SJCRH30 (cell line): ENCODE results near the gene ANKRD31. TPM values are rescaled to one million over a fixed set of nuclear protein-coding genes. Genes with fewer than 3 reads are reported as not detected.
"Not testable (repeated sequence)": the region's sequence is repeated elsewhere in the genome, so short reads cannot be mapped to it uniquely, and the experiment has no call there.

Source experiments
- DNase-seq, 2 experiments: peaks; one replicate each; pipeline ENCODE4 v3.0.0-alpha.2; 2015 to 2020
- H3K27ac ChIP-seq: fragments of 250-450 bp; sonication (Bioruptor Pico); 2 replicates; pipeline ENCODE4 v1.5.1; 2020; ENCODE audit warnings: mild to moderate bottlenecking, moderate library complexity
- H3K27me3 ChIP-seq: fragments of 250-450 bp; sonication (Bioruptor Pico); 2 replicates; pipeline ENCODE4 v1.5.1; 2020; ENCODE audit warnings: mild to moderate bottlenecking, moderate library complexity
- H3K36me3 ChIP-seq: fragments of 250-450 bp; sonication (Bioruptor Pico); 2 replicates; pipeline ENCODE4 v1.5.1; 2020; ENCODE audit warnings: mild to moderate bottlenecking, moderate library complexity
- H3K4me1 ChIP-seq: fragments of 250-450 bp; sonication (Bioruptor Pico); 2 replicates; pipeline ENCODE4 v1.5.1; 2020; ENCODE audit warnings: mild to moderate bottlenecking, moderate library complexity
- H3K4me3 ChIP-seq: fragments of 250-450 bp; sonication (Bioruptor Pico); 2 replicates; pipeline ENCODE4 v1.5.1; 2020; ENCODE audit warnings: mild to moderate bottlenecking, moderate library complexity
- H3K9me3 ChIP-seq: fragments of 250-450 bp; sonication (Bioruptor Pico); replicated peaks from 2 replicates; pipeline ENCODE4 v1.5.1; 2020; ENCODE audit warnings: mild to moderate bottlenecking, moderate library complexity
- total RNA-seq: library from RNA; depleted of rRNA; stranded (reverse); fragments of >200 nt; shearing (Covaris generic); gene quantifications from 2 replicates; pipeline ENCODE4 v1.2.3, GENCODE V29; 2014

Gene ANKRD31
- total RNA-seq, 1 experiment from 2014 or later = 0.12 TPM

DNA sequence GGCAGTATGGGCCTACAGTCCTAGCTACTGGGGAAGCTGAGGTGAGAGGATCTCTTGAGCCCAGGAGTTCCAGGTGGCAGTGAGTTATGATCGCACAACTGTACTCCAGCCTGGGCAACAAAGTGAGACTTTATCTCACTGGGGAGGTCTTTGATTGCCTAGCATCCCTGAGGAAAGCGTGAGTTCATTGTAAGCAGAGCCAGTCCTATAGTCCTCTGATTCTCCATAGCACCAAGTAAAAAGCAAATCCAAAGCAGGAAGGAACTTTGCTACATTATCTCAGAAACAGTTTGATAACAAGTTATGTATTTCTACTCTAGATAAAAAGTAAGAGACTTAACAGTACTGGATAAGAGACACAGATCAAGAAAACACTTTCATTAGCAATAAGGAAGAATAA lies 37.6 kb downstream of the ANKRD31 start:
- no peak overlapping the region for H3K4me3 ChIP-seq
- no peaks in the 10 kb centered on the region for H3K9me3 ChIP-seq
- H3K4me1 ChIP-seq = no peaks in the 10 kb centered on the region
- no peak overlapping the region for H3K27ac ChIP-seq
- H3K36me3 ChIP-seq = no peaks in the 10 kb centered on the region
- H3K27me3 ChIP-seq = no peaks in the 10 kb centered on the region
- DNase-seq = no peak

DNA sequence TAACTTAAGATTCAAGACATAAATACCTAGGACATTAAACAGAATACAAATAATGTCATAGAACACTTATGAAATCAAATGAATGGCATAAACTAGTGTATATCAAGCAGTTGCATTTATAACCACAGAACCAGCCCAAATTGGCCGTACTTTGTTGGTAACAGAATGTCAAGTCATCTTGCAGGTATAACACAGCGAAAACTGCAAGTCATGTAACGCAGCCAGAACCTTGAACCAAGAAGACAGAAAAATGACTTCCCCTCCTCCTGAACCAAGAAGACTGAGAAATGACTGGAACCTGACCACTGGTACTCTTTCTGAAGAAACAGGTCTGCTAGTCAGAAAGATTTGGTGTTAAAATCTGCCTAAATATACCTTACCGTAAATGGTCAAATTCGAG lies 38.9 kb downstream of the ANKRD31 start:
- H3K9me3 ChIP-seq = no peaks in the 10 kb centered on the region
- H3K36me3 ChIP-seq = no peaks in the 10 kb centered on the region
- H3K27me3 ChIP-seq = no peaks in the 10 kb centered on the region; the same call in 1 of the 2 replicates
- no peaks in the 10 kb centered on the region for H3K4me1 ChIP-seq
- no peak for DNase-seq
- H3K27ac ChIP-seq = no peak overlapping the region
- no peak overlapping the region for H3K4me3 ChIP-seq

DNA sequence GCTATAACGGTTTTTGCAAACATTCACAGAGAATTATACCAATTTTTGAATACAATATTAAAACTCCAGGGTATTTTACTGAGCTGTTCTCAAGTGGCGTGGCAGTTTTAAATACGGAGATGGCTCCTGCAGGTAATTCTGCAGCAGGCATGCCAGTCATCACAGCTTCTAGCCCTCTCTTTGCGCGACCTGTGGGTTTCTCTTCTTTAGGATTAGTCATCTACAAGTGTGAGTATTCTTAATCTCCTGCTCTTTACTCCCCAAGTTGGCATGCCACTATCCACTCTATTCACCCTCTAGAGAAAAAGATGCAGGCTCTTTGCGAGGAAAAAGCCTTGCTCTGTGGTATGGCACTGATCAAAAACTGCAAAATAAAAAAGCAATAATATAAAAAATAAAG lies 43.9 kb downstream of the ANKRD31 start:
- Histone ChIP-seq H3K9me3 (no peaks in the 10 kb centered on the region), H3K4me3 (no peak overlapping the region), H3K4me1 (no peaks in the 10 kb centered on the region), H3K27me3 (no peaks in the 10 kb centered on the region; the same call in 1 of the 2 replicates), H3K36me3 (no peaks in the 10 kb centered on the region), H3K27ac (no peak overlapping the region)
- no peak for DNase-seq

DNA sequence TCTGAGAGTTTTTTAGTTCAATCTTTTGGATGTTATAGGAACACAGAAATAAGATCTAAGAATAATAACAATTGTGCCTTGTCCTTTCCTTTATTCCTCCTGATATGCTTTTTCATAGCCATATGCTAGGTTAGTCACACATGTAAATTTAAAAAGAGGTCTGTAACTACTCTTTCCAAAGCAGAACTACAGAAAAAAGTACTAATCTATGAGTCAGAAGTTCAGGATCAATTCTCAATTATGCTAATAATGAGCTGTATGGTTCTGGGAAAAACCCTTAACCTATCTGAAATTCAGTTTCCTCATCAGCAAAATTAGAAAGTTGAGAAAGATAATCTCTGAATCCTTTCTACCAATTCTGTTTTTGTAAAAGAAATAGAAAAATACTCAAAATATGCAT lies 44.4 kb downstream of the ANKRD31 start:
- no peaks in the 10 kb centered on the region for H3K36me3 ChIP-seq
- no peak overlapping the region for H3K27ac ChIP-seq
- DNase-seq = no peak
- H3K4me3 ChIP-seq = no peak overlapping the region
- no peaks in the 10 kb centered on the region for H3K9me3 ChIP-seq
- H3K27me3 ChIP-seq = no peaks in the 10 kb centered on the region; the same call in 1 of the 2 replicates
- H3K4me1 ChIP-seq = no peaks in the 10 kb centered on the region

DNA sequence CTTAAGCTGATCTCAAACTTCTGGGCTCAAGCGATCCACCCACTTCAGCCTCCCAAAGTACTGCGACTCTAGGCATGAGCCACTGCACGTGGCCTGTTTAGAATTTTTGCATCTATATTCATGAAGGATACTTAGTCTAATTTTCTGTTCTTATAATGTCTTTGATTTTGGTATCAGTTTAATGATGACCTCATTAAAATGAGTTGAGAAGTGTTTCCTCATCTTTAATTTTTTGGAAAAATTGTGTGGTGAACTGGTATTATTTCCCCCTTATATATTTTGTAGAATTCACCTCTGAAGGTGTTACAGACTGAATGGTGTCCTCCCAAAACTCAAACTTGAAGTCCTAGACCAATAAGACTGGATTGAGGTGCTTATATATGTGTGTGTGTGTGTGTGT lies 46.5 kb downstream of the ANKRD31 start:
- Histone ChIP-seq H3K4me3 (no peak overlapping the region), H3K9me3 (no peaks in the 10 kb centered on the region), H3K36me3 (no peaks in the 10 kb centered on the region), H3K27ac (no peak overlapping the region), H3K4me1 (no peaks in the 10 kb centered on the region), H3K27me3 (no peaks in the 10 kb centered on the region; the same call in 1 of the 2 replicates)
- DNase-seq = no peak

DNA sequence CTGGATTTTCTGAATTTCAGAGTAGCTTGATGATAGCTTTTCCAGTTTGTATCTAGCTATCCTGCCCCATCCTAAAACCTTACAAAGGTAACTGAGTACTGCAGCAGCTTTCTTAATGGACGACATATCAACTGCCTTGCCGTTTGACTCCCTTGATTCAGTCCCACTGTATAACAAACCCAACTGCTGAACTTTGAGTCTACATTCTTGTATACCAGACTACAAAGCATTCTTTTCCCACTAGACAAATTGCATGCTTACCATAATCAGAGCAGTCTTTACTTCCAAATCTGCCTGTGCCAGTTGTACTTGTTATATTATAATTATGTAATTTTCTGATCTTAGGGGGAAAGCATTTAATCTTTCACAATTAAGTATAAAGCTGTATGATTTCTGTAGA lies 47.3 kb downstream of the ANKRD31 start:
- Histone ChIP-seq H3K27me3 (no peaks in the 10 kb centered on the region; the same call in 1 of the 2 replicates), H3K4me1 (no peaks in the 10 kb centered on the region), H3K9me3 (no peaks in the 10 kb centered on the region), H3K36me3 (no peaks in the 10 kb centered on the region), H3K27ac (no peak overlapping the region), H3K4me3 (no peak overlapping the region)
- DNase-seq = no peak

DNA sequence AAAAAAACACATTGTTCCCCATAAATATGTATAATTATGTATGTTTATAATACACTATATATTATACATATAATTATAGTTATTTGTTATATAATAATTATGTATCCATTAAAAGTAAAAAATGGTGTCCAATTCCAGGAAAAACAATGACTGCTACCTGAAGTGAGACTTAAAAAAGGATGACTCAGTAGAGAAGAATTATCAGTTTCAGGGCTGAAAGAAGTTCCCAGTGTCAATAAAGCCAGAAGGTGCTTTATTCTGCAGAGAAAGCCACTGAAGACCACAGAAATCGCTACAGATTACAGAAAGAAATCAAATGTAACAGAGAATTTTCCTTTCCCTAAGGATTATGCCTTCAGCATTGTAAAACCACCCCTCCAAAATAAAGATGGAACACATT lies 50.9 kb downstream of the ANKRD31 start:
- Histone ChIP-seq H3K4me1 (no peaks in the 10 kb centered on the region), H3K4me3 (no peak overlapping the region), H3K27ac (no peak overlapping the region), H3K27me3 (no peaks in the 10 kb centered on the region), H3K36me3 (no peaks in the 10 kb centered on the region), H3K9me3 (no peaks in the 10 kb centered on the region)
- DNase-seq = no peak

DNA sequence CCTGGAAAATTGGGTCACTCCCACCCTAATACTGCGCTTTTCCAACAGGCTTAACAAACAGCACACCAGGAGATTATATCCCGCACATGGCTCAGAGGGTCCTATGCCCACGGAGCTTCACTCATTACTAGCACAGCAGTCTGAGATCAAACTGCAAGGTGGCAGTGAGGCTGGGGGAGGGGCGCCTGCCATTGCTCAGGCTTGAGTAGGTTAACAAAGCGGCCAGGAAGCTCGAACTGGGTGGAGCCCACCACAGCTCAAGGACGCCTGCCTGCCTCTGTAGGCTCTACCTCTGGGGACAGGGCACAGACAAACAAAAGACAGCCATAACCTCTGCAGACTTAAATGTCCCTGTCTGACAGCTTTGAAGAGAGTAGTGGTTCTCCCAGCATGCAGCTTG lies 60.7 kb downstream of the ANKRD31 start:
- H3K27ac ChIP-seq, H3K36me3 ChIP-seq, DNase-seq, H3K9me3 ChIP-seq, H3K4me1 ChIP-seq, H3K4me3 ChIP-seq, H3K27me3 ChIP-seq: not testable (repeated sequence)

DNA sequence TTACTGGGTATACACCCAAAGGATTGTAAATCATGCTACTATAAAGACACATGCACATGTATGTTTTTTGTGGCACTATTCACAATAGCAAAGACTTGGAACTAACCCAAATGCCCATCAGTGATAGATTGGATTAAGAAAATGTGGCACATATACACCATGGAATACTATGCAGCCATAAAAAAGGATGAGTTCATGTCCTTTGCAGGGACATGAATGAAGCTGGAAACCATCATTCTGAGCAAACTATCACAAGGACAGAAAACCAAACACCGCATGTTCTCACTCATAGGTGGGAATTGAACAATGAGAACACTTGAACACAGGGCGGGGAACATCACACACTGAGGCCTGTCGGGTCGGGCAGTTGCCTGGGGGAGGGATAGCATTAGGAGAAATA lies 61.8 kb downstream of the ANKRD31 start:
- not testable (repeated sequence) for H3K27ac ChIP-seq, H3K27me3 ChIP-seq, H3K4me1 ChIP-seq, H3K9me3 ChIP-seq, H3K36me3 ChIP-seq, DNase-seq, H3K4me3 ChIP-seq

DNA sequence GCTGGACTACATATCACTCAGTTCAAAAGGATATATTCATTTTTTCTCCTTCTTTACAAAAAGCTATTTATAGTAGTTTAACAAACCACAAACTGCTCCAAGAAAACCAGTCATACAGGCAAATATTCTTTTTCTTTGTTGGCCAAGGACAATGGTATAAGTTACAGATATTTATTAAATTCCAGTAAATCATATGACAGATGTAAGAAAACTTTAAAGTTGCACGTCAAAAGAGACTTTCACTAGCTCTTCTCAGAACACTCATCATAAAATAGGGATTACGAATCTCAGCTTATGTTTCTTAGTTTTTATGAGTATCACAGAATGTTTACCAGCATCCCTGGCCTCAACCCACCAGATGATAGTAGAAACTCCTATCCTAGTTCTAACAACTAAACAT lies 67.2 kb downstream of the ANKRD31 start:
- no peak overlapping the region for H3K4me3 ChIP-seq
- H3K36me3 ChIP-seq = no peaks in the 10 kb centered on the region
- no peak overlapping the region for H3K27ac ChIP-seq
- H3K27me3 ChIP-seq = no peaks in the 10 kb centered on the region
- DNase-seq = no peak
- H3K4me1 ChIP-seq = peaks cover 21% of the 10 kb centered on the region
- H3K9me3 ChIP-seq = peaks cover 2% of the 10 kb centered on the region; the same call in 1 of the 2 replicates

DNA sequence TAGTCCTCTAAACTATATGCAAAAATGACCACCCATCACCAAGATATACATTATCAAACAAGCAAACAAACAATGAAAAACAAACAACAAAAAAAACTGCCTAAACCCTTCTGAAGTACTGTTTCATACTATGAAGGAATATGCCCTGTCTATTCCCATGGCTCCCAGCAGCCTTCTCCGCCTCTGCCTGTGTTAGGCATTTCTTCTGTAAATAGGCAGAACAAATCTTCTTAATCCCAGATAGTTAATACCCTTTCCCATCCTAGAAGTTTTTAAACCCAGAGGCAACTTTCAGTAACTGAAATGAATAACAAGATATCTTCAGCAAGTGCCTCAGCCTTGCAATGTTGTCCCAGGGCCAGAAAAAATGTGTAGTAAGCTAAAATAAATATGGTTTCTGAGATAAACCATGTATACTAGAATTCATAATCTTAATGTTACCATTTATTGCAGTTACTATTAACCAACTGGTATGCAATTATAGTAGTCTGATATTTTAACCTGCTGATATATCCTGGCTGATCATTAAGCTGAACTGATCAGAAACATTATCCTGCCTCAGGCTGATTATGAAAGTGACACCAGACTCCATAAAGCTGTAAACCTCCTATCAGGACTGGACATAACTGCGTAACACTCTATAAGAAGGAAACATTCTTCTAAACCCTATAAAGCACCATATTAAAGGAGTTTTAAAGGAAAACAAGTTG lies 68.5 kb downstream of the ANKRD31 start:
- H3K27me3 ChIP-seq = no peaks in the 10 kb centered on the region
- no peaks in the 10 kb centered on the region for H3K9me3 ChIP-seq
- H3K36me3 ChIP-seq = no peaks in the 10 kb centered on the region
- no peak overlapping the region for H3K4me3 ChIP-seq
- DNase-seq = peak; percentile 52 to 77
- peaks cover 21% of the 10 kb centered on the region for H3K4me1 ChIP-seq
- H3K27ac ChIP-seq = peak overlapping the region; percentile 78

DNA sequence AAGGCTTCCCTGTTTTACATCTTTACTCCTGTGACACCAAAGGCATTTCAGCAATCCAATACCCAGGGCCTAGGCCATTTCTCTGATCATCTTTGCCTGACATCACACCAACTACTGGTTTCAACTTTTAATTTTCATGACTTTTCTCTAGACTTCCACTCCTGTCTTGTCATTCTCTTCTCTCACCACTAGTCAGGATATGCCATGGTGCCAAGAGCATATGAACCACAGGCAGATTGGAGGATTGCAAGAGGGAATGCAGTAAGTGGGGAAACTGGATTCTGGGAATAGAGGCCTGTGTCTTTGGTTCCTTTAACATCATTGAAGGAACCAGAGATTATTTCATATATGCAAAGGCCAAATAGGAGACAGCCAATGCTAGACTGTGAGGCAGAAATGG lies 69.3 kb downstream of the ANKRD31 start:
- H3K4me1 ChIP-seq = peaks cover 21% of the 10 kb centered on the region
- no peak overlapping the region for H3K4me3 ChIP-seq
- H3K27ac ChIP-seq = peak overlapping the region; percentile 78
- no peaks in the 10 kb centered on the region for H3K36me3 ChIP-seq
- no peaks in the 10 kb centered on the region for H3K9me3 ChIP-seq
- no peaks in the 10 kb centered on the region for H3K27me3 ChIP-seq
- peak; percentile 40 to 71 for DNase-seq

DNA sequence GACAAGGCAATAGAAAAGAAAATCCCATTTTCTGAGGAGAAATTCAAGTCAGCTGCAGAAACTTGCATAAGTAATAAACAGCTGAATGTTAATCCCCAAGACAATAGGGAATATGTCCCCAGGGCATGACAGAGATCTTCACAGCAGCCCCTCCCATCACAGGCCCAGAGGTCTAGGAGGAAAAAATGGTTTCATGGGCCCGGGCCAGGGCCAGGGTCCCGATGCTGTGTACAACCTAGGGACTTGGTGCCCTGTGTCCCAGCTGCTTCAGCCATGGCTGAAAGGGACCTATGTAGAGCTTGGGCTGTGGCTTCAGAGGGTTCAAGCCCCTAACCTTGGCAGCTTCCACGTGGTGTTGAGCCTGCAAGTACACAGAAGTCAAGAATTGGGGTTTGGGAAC lies 75.2 kb downstream of the ANKRD31 start:
- H3K27ac ChIP-seq, H3K4me3 ChIP-seq: not testable (repeated sequence)

DNA sequence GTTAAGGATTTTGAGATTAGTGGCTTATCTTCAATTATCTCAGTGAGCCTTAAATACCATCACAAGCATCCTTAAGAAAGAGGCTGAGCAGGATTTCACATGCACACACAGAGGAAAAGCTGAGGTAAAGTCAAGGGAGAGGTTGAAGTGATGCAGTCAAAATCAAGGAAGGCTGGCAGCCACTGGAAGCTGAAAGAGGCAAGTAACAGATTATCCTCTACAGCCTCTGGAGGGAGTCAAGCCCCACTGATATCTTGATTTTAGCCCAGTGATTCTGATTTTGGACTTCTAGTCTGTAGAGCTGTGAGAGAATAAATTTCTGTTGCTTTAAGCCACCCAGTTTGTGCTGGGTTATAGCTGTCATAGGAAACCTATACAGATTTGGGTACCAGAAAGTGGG lies 80.1 kb downstream of the ANKRD31 start:
- no peaks in the 10 kb centered on the region for H3K4me1 ChIP-seq
- H3K27me3 ChIP-seq = no peaks in the 10 kb centered on the region
- H3K9me3 ChIP-seq = no peaks in the 10 kb centered on the region; the same call in 1 of the 2 replicates
- DNase-seq = peak in 1 of 2 experiments; percentile 7
- no peak overlapping the region for H3K4me3 ChIP-seq
- H3K27ac ChIP-seq = no peak overlapping the region
- H3K36me3 ChIP-seq = no peaks in the 10 kb centered on the region

More for the DNA sequence above, 75.2 kb downstream of the ANKRD31 start:
- not testable (repeated sequence) for H3K9me3 ChIP-seq, DNase-seq, H3K36me3 ChIP-seq, H3K4me1 ChIP-seq, H3K27me3 ChIP-seq

DNA sequence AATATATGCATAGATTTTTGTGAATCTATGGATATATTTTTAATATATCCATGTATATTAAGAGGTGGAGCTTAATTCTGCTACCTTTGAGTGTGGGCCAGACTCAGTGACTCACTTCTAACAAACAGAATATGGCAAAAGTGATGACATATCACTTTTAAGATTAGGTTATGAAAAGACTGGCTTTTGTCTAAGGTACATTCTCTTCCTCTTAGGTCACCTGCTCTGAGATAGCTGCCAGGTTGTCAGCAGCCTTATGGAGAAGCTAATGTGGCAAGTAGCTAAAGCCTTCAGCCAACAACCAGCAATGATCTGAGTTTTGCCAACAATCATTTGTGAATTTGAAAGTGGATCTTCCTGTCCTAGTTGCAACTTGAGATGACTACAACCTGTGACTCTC lies 83.8 kb downstream of the ANKRD31 start:
- no peak overlapping the region for H3K4me3 ChIP-seq
- H3K9me3 ChIP-seq = no peaks in the 10 kb centered on the region
- H3K4me1 ChIP-seq = no peaks in the 10 kb centered on the region
- H3K27me3 ChIP-seq = no peaks in the 10 kb centered on the region
- DNase-seq = no peak
- no peak overlapping the region for H3K27ac ChIP-seq
- no peaks in the 10 kb centered on the region for H3K36me3 ChIP-seq

DNA sequence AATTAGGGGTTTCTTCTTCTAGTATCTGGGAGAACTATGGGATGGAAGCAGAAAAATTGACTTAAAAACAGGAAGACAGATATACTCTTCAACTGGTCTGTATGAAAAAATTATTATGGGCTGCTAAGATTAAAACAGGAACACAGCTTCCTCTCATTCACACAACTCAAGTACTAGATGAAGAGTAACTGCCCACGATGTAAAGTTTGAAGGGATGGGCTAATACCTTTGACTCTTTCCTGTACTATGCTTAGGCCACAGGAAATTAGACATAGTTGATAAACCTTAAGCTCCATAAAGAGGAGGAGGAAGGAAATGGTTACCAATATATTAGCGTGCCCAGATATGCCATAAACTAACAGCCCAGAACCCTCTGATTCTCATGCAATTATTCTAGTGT lies 88.6 kb downstream of the ANKRD31 start:
- no peaks in the 10 kb centered on the region for H3K9me3 ChIP-seq
- no peaks in the 10 kb centered on the region for H3K4me1 ChIP-seq
- DNase-seq = no peak
- no peak overlapping the region for H3K4me3 ChIP-seq
- H3K36me3 ChIP-seq = no peaks in the 10 kb centered on the region
- no peaks in the 10 kb centered on the region for H3K27me3 ChIP-seq
- H3K27ac ChIP-seq = no peak overlapping the region
